ENCODE results near the gene ASPG. TPM values are rescaled to one million over a fixed set of nuclear protein-coding genes. Genes with fewer than 3 reads are reported as not detected.
A peak's percentile ranks its signal among the peaks of the same experiment; 100 is the strongest.

The ASPG gene
- total and polyA plus RNA-seq, 8 donors: 0.16 to 0.68 (median 0.23) TPM; not detected in 2

DNA sequence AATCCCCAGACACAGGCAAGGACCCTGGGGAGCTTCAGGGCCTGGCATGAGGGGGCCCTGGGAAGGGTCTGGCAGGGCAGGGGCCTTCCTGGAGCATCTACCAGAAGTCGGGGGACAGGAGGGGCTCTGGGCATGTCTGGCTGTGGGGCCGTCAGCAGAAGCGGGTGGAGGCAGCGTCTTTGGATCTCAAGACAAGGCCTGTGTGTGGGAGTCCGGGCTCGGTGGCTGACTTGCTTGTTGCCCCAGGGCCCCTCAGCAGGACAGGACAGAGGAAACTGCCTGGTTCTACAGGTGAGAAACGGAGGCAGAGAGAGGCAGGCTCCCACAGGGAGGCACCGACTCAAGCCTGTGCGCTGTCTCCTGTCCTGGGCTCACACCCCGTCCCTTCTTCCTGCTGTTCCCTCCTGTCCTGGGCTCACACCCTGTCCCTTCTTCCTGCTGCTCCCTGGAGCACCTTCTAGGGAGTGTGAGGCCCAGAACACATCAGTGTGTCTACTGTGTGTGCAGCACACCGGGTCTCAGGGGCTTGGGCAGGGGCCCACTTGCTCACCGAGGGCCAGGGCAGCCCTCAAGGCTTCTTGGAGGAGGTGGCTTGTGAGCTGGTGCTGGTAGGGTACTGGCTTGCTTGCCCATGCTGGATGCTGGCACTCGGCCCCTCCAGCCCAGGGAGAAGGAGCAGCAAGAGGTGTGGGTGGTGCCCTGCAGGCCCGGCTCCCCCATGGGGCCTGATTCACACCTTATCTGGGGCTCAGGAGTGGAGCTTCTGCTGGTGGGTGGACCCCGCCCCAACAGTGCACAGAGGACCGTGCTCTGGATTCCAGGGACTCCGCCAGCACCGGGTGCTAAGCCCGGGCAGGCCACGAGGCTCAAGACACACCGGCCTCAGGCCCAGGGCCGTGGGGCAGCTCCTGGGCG, 14.9 kb downstream of the ASPG start:
- FAIRE-seq (no peak), DNase-seq (peak in 3 of 6 donors; percentile 14 to 62 (median 53)), ATAC-seq (no peak)
- no peaks in the 10 kb centered on the region for H3K36me3 ChIP-seq
- intact Hi-C loops (cut with DNase I): no loop called here
- H3K4me1 ChIP-seq: no peaks in the 10 kb centered on the region
- no peak overlapping the region for H3K4me3 ChIP-seq
- no peak overlapping the region for H3K27ac ChIP-seq
- H3K27me3 ChIP-seq: no peaks in the 10 kb centered on the region
- H3K9me3 ChIP-seq: no peaks in the 10 kb centered on the region
- TF ChIP-seq CTCF (IDR thresholded peaks at IDR 0.05): no peak
- 71 to 85% methylated on average over 23 of the region's 23 CpGs for WGBS, 2 donors

DNA sequence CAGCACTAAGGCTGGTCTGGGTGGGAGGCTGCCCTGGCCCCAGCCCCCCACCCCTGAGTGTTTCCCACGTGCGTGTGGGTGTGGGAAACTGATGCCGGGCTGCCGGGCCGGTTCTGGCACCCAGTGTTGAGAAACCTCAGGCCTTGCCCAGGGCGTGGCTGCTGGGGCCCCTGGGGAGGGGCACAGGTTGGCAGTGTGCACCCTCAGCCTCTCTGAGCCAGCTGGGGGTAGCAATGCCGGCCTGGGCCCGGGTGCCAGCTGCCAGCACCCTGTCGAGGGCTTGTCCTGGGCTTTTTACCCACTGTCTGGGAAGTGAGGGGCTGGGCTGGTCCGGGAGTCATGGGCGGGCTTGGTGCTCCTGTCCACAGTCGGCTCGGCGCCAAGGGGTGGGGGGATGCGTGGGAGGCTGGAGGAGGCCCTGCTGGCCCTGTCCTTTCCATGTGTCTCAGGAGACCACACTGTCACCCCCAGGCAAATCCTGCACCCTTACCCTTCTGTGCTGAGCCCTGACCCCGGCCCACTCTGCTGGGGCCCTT, 15.7 kb downstream of the ASPG start:
- Histone ChIP-seq H3K4me1 (no peaks in the 10 kb centered on the region), H3K4me3 (no peak overlapping the region), H3K9me3 (no peaks in the 10 kb centered on the region), H3K27me3 (no peaks in the 10 kb centered on the region), H3K36me3 (no peaks in the 10 kb centered on the region), H3K27ac (no peak overlapping the region)
- DNase-seq (peak in 2 of 6 donors; percentile 29 to 51), ATAC-seq (peak in 1 of 4 donors; percentile 12), FAIRE-seq (no peak)
- WGBS, 2 donors: 49 to 51% methylated on average over 16 of the region's 16 CpGs
- no peak for TF ChIP-seq CTCF (IDR thresholded peaks at IDR 0.05)
- intact Hi-C loops (cut with DNase I): no loop called here

GRCh38 chr14:104101651-104102281, 16.3 kb downstream of the ASPG start:
- DNase-seq: peak in 3 of 6 donors; percentile 8 to 64 (median 56)
- no peaks in the 10 kb centered on the region for H3K4me1 ChIP-seq
- WGBS, 2 donors: 74 to 82% methylated on average over 16 of the region's 16 CpGs
- no peaks in the 10 kb centered on the region for H3K36me3 ChIP-seq
- no peak overlapping the region for H3K27ac ChIP-seq
- ATAC-seq: no peak
- no peak for TF ChIP-seq CTCF (IDR thresholded peaks at IDR 0.05)
- H3K9me3 ChIP-seq: no peaks in the 10 kb centered on the region
- no peak overlapping the region for H3K4me3 ChIP-seq
- intact Hi-C loops (cut with DNase I): no loop called here
- no peak for FAIRE-seq
- no peaks in the 10 kb centered on the region for H3K27me3 ChIP-seq

DNA sequence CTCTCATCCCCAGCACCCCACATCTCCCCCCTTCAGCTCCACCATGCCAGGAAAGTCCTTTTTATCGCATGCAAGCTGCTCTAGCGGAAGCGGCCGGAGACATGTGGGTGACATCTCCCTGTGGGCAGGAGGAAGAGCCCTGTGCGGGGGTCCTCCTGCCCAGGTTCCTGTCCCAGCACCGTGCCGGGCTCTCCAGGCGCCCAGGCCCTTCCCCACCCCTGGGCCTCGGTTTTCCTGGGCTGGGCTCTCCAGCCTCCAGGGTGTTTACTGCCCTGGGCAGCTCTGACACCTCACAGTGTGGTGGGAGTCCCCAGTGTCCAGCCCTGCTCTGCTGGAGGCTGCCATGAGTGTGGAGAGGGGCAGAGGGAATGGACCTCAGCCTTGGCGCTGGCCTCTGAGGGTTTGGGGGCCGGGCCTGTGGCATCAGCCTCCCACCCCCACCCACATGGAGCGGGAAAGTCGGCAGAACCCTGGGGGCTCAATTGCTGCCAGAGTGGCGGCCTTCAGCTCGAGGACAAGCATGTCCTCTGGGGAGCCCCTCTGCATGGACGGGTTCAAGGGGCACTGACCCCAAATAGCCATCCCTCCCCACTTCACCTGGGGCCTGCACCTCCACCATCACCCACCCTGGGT, 16.9 kb downstream of the ASPG start:
- no peak for TF ChIP-seq CTCF (IDR thresholded peaks at IDR 0.05)
- H3K4me1 ChIP-seq: no peaks in the 10 kb centered on the region
- 63 to 74% methylated on average over 12 to 16 of the region's 16 CpGs for whole genome bisulfite sequencing, 2 donors
- intact Hi-C loops (cut with DNase I): no loop called here
- DNase-seq (peak in 3 of 6 donors; percentile 9 to 52 (median 29)), ATAC-seq (no peak), FAIRE-seq (no peak)
- no peaks in the 10 kb centered on the region for H3K36me3 ChIP-seq
- H3K9me3 ChIP-seq: no peaks in the 10 kb centered on the region
- no peak overlapping the region for H3K27ac ChIP-seq
- no peaks in the 10 kb centered on the region for H3K27me3 ChIP-seq
- no peak overlapping the region for H3K4me3 ChIP-seq
